NB4 (cell line): ENCODE measurements around the gene NCAPH2.

Experiments used
- DNase-seq: peaks from one replicate; pipeline ENCODE4 v3.0.0; 2010; ENCODE audit warnings: low read depth
- H3K4me3 ChIP-seq: one replicate; pipeline ENCODE4 v1.5.1; 2011; ENCODE audit warnings: mild to moderate bottlenecking, low read depth, low read length, moderate library complexity
- CTCF ChIP-seq: IDR thresholded peaks from one replicate; pipeline ENCODE4 v1.5.1; 2012; ENCODE audit warnings: low read depth, low read length
- MAX ChIP-seq: IDR thresholded peaks from 2 replicates; pipeline ENCODE4 v1.6.1; 2011; ENCODE audit warnings: low read depth, low read length
- MYC ChIP-seq: IDR thresholded peaks from 2 replicates; pipeline ENCODE4 v1.6.1; 2011; ENCODE audit warnings: low read depth, low read length
- POLR2A ChIP-seq: IDR thresholded peaks from 2 replicates; pipeline ENCODE4 v1.6.1; 2011; ENCODE audit warnings: mild to moderate bottlenecking; ENCODE audit not compliant: insufficient read length; ENCODE audit errors: extremely low read depth

Gene NCAPH2

GRCh38 chr22:50569041-50569459, 61.0 kb downstream of the NCAPH2 start:
- DNase-seq = no peak
- TF ChIP-seq MYC = no peak
- no peak for TF ChIP-seq MAX
- TF ChIP-seq CTCF = no peak
- TF ChIP-seq POLR2A = no peak
- H3K4me3 ChIP-seq = no peak overlapping the region

GRCh38 chr22:50569896-50570535, 62.0 kb downstream of the NCAPH2 start:
- no peak for DNase-seq
- TF ChIP-seq MAX = no peak
- no peak for TF ChIP-seq MYC
- TF ChIP-seq POLR2A = no peak
- TF ChIP-seq CTCF = no peak
- H3K4me3 ChIP-seq = no peak overlapping the region

GRCh38 chr22:50570861-50571260, 62.8 kb downstream of the NCAPH2 start:
- DNase-seq = no peak
- no peak for TF ChIP-seq POLR2A
- no peak for TF ChIP-seq CTCF
- TF ChIP-seq MAX = no peak
- no peak for TF ChIP-seq MYC

GRCh38 chr22:50571264-50572175, 63.5 kb downstream of the NCAPH2 start:
- no peak overlapping the region for H3K4me3 ChIP-seq
- no peak for TF ChIP-seq MYC
- TF ChIP-seq POLR2A = no peak
- no peak for TF ChIP-seq MAX
- TF ChIP-seq CTCF = no peak
- no peak for DNase-seq

More at GRCh38 chr22:50570861-50571260, 62.8 kb downstream of the NCAPH2 start:
- no peak overlapping the region for H3K4me3 ChIP-seq

GRCh38 chr22:50572965-50573364, 64.9 kb downstream of the NCAPH2 start:
- DNase-seq = no peak
- TF ChIP-seq MAX (no peak), MYC (no peak), CTCF (no peak), POLR2A (no peak)
- H3K4me3 ChIP-seq = no peak overlapping the region
